Ramos (cell line): ENCODE measurements around the gene GGTLC2.
"Not testable (repeated sequence)": the region's sequence is repeated elsewhere in the genome, so short reads cannot be mapped to it uniquely, and the experiment has no call there.

Experiments
- in situ Hi-C: fragments of 300-500 bp; cut with MboI; formaldehyde crosslinking; loops from one replicate; pipeline ENCODE4 v1.14.3; 2022; ENCODE audit warnings: low sequenced_read_pairs; ENCODE audit not compliant: unreplicated experiment

GGTLC2 gene

GRCh38 chr22:22632226-22632625 lies 12.2 kb upstream of the GGTLC2 start:
- in situ Hi-C loops = not testable (repeated sequence)

- in situ Hi-C loops = not testable (repeated sequence)
These were observed 10.9 kb upstream of the GGTLC2 start for GRCh38 chr22:22633533-22633932.

- in situ Hi-C loops = not testable (repeated sequence)
These were observed 8.2 kb upstream of the GGTLC2 start for GRCh38 chr22:22636260-22636659.

- in situ Hi-C loops = not testable (repeated sequence)
These were observed 6.1 kb upstream of the GGTLC2 start for GRCh38 chr22:22638313-22638712.

- in situ Hi-C loops = not testable (repeated sequence)
These were observed 2.2 kb upstream of the GGTLC2 start for GRCh38 chr22:22642255-22642654.

- in situ Hi-C loops = not testable (repeated sequence)
These were observed 1.6 kb downstream of the GGTLC2 start for GRCh38 chr22:22645969-22646368.

GRCh38 chr22:22647952-22648351 lies 3.5 kb downstream of the GGTLC2 start:
- in situ Hi-C loops = not testable (repeated sequence)

GRCh38 chr22:22648863-22649536 lies 4.6 kb downstream of the GGTLC2 start:
- in situ Hi-C loops = not testable (repeated sequence)

GRCh38 chr22:22649761-22650160 lies 5.3 kb downstream of the GGTLC2 start:
- in situ Hi-C loops = not testable (repeated sequence)

GRCh38 chr22:22650398-22650797 lies 6.0 kb downstream of the GGTLC2 start:
- in situ Hi-C loops = not testable (repeated sequence)

- in situ Hi-C loops = not testable (repeated sequence)
These were observed 6.5 kb downstream of the GGTLC2 start for GRCh38 chr22:22650803-22651515.

- in situ Hi-C loops = not testable (repeated sequence)
These were observed 7.2 kb downstream of the GGTLC2 start for GRCh38 chr22:22651593-22651992.

GRCh38 chr22:22652102-22652501 lies 7.7 kb downstream of the GGTLC2 start:
- in situ Hi-C loops = not testable (repeated sequence)

- in situ Hi-C loops = not testable (repeated sequence)
These were observed 8.2 kb downstream of the GGTLC2 start for GRCh38 chr22:22652573-22652972.

- in situ Hi-C loops = not testable (repeated sequence)
These were observed 9.4 kb downstream of the GGTLC2 start for GRCh38 chr22:22653677-22654381.

GRCh38 chr22:22655452-22656290 lies 11.3 kb downstream of the GGTLC2 start:
- in situ Hi-C loops = no loop called here

- in situ Hi-C loops = no loop called here
These were observed 13.3 kb downstream of the GGTLC2 start for GRCh38 chr22:22657712-22658111.

- in situ Hi-C loops = loop anchor here (5.0 kb wide), 1 partner anchor 466 kb away; no protein-coding TSS in a partner anchor
These were observed 16.9 kb downstream of the GGTLC2 start for GRCh38 chr22:22661275-22661674.

- in situ Hi-C loops = loop anchor here (5.0 kb wide), 1 partner anchor 465 kb away; no protein-coding TSS in a partner anchor
These were observed 17.7 kb downstream of the GGTLC2 start for GRCh38 chr22:22662095-22662494.
